Panc1 (cell line): ENCODE measurements around the gene ZNF492. TPM values are rescaled to one million over a fixed set of nuclear protein-coding genes. Genes with fewer than 3 reads are reported as not detected.

Source experiments
- ATAC-seq: fragments of 200-7000 bp; cut with Tn5 transposase; 2 replicates; pipeline ENCODE4 v1.9.1; 2020; ENCODE audit warnings: mild to moderate bottlenecking, moderate library complexity
- BruUV-seq: library from RNA; stranded (reverse); fragments of 400-500 nt; replicated peaks from 2 replicates; lab custom pipeline; 2021; lab: Mats Ljungman, UMichigan
- CTCF ChIA-PET: fragments of 300-600 bp; sonication (Branson Sonifier 250); formaldehyde crosslinking; loops from one replicate; lab custom pipeline; 2022; ENCODE audit warnings: antibody characterized with exemption; lab: Charles Lee
- POLR2A ChIA-PET: fragments of 300-600 bp; sonication (Branson Sonifier 250); formaldehyde crosslinking; loops from one replicate; lab custom pipeline; 2022; ENCODE audit warnings: antibody characterized with exemption; lab: Charles Lee
- DNase-seq: peaks from one replicate; pipeline ENCODE4 v3.0.0-alpha.2; 2010; ENCODE audit warnings: low read depth, low spot score
- H3K27ac ChIP-seq: 2 replicates; pipeline ENCODE4 v1.5.1; 2011; ENCODE audit warnings: mild to moderate bottlenecking, low read length, inconsistent platforms
- H3K27me3 ChIP-seq: fragments of 200-500 bp; sonication (Bioruptor generic); 2 replicates; pipeline ENCODE4 v1.6.0; 2014; ENCODE audit warnings: low read length, inconsistent platforms; ENCODE audit not compliant: control insufficient read depth, insufficient read depth
- H3K36me3 ChIP-seq: fragments of 200-500 bp; sonication (Bioruptor generic); 2 replicates; pipeline ENCODE4 v1.5.1; 2014; ENCODE audit warnings: inconsistent platforms, mild to moderate bottlenecking, low read length, moderate library complexity; ENCODE audit not compliant: control insufficient read depth, insufficient read depth
- H3K4me1 ChIP-seq: 2 replicates; pipeline ENCODE4 v1.5.1; 2011; ENCODE audit warnings: inconsistent platforms, mild to moderate bottlenecking, low read length, moderate library complexity; ENCODE audit not compliant: control insufficient read depth, insufficient read depth
- H3K4me3 ChIP-seq, 2 experiments: 2 replicates each; pipeline ENCODE4 v1.5.1; 2011 to 2012; ENCODE audit warnings: low read depth in 2 of 2, low read length in 2 of 2, mild to moderate bottlenecking in 2 of 2, inconsistent platforms in 1 of 2, moderate library complexity in 1 of 2
- H3K9me3 ChIP-seq: fragments of 200-500 bp; sonication (Bioruptor generic); 2 replicates; pipeline ENCODE4 v1.5.1; 2014; ENCODE audit warnings: low read depth, mild to moderate bottlenecking, inconsistent platforms, low read length, moderate library complexity; ENCODE audit not compliant: control insufficient read depth, insufficient read depth
- POLR2AphosphoS5 ChIP-seq: IDR thresholded peaks from 2 replicates; pipeline ENCODE4 v1.6.1; 2012; ENCODE audit warnings: mild to moderate bottlenecking, low read depth, low read length, moderate library complexity
- SIN3A ChIP-seq: IDR thresholded peaks from 2 replicates; pipeline ENCODE4 v1.6.1; 2012; ENCODE audit warnings: low read depth, mild to moderate bottlenecking, low read length, moderate library complexity, borderline replicate concordance; ENCODE audit not compliant: insufficient read depth
- TCF7L2 ChIP-seq: IDR thresholded peaks from 2 replicates; pipeline ENCODE4 v1.6.1; 2011; ENCODE audit warnings: mild to moderate bottlenecking, low read depth, low read length, inconsistent platforms
- in situ Hi-C: cut with HindIII; loops from 2 replicates; pipeline ENCODE4 v1.10.0; 2016; ENCODE audit warnings: low sequenced_read_pairs, low pct_unique_long_range_greater_than_20kb
- intact Hi-C: fragments of 100-400 bp; cut with micrococcal nuclease; formaldehyde crosslinking; loops from one replicate; pipeline ENCODE4 v1.10.0; 2022; ENCODE audit not compliant: unreplicated experiment
- total RNA-seq: library from RNA; stranded (reverse); gene quantifications from one replicate; pipeline ENCODE4 v1.2.1, GENCODE V29; 2021; ENCODE audit not compliant: unreplicated experiment
- TF ChIP-seq, protein P1 (sequence below): fragments of 450-650 bp; IDR thresholded peaks from 2 replicates; pipeline ENCODE4 v1.5.1; 2017; ENCODE audit warnings: mild to moderate bottlenecking
- TF ChIP-seq, protein P2 (sequence below), 2 experiments: IDR thresholded peaks; 2 replicates each; pipeline ENCODE4 v1.6.1; 2011 to 2012; ENCODE audit warnings: low read depth in 2 of 2, control low read depth in 1 of 2, low read length in 1 of 2, mild to moderate bottlenecking in 1 of 2, moderate library complexity in 1 of 2; ENCODE audit not compliant: insufficient read depth in 1 of 2

The ZNF492 gene
- total RNA-seq, 1 experiment from 2014 or later, result not detected

- TF ChIP-seq, protein P1, sequence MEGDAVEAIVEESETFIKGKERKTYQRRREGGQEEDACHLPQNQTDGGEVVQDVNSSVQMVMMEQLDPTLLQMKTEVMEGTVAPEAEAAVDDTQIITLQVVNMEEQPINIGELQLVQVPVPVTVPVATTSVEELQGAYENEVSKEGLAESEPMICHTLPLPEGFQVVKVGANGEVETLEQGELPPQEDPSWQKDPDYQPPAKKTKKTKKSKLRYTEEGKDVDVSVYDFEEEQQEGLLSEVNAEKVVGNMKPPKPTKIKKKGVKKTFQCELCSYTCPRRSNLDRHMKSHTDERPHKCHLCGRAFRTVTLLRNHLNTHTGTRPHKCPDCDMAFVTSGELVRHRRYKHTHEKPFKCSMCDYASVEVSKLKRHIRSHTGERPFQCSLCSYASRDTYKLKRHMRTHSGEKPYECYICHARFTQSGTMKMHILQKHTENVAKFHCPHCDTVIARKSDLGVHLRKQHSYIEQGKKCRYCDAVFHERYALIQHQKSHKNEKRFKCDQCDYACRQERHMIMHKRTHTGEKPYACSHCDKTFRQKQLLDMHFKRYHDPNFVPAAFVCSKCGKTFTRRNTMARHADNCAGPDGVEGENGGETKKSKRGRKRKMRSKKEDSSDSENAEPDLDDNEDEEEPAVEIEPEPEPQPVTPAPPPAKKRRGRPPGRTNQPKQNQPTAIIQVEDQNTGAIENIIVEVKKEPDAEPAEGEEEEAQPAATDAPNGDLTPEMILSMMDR, result no peak
- TF ChIP-seq, protein P2, sequence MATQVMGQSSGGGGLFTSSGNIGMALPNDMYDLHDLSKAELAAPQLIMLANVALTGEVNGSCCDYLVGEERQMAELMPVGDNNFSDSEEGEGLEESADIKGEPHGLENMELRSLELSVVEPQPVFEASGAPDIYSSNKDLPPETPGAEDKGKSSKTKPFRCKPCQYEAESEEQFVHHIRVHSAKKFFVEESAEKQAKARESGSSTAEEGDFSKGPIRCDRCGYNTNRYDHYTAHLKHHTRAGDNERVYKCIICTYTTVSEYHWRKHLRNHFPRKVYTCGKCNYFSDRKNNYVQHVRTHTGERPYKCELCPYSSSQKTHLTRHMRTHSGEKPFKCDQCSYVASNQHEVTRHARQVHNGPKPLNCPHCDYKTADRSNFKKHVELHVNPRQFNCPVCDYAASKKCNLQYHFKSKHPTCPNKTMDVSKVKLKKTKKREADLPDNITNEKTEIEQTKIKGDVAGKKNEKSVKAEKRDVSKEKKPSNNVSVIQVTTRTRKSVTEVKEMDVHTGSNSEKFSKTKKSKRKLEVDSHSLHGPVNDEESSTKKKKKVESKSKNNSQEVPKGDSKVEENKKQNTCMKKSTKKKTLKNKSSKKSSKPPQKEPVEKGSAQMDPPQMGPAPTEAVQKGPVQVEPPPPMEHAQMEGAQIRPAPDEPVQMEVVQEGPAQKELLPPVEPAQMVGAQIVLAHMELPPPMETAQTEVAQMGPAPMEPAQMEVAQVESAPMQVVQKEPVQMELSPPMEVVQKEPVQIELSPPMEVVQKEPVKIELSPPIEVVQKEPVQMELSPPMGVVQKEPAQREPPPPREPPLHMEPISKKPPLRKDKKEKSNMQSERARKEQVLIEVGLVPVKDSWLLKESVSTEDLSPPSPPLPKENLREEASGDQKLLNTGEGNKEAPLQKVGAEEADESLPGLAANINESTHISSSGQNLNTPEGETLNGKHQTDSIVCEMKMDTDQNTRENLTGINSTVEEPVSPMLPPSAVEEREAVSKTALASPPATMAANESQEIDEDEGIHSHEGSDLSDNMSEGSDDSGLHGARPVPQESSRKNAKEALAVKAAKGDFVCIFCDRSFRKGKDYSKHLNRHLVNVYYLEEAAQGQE (IDR thresholded peaks at IDR 0.05; ENCODE audit: insufficient read depth in 1 of 2, low read depth in 2 of 2, low read length in 1 of 2), result no peak
- no peak for TF ChIP-seq POLR2AphosphoS5
- TF ChIP-seq TCF7L2, result no peak
- TF ChIP-seq SIN3A, result no peak
- Histone ChIP-seq H3K9me3 (no peaks in the 10 kb centered on the region), H3K4me1 (no peaks in the 10 kb centered on the region), H3K27me3 (no peaks in the 10 kb centered on the region), H3K36me3 (no peaks in the 10 kb centered on the region), H3K27ac (no peak overlapping the region), H3K4me3 (no peak overlapping the region)
- no TSS peak for BruUV-seq
- DNase-seq, result no peak
- intact Hi-C loops (no loop called here), in situ Hi-C loops (no loop called here)
- ATAC-seq, result no peak
- POLR2A ChIA-PET, result no interaction called here
- CTCF ChIA-PET, result no interaction called here
These were observed 10.3 kb upstream of the ZNF492 start for GRCh38 chr19:22623841-22624221.

GRCh38 chr19:22625266-22626035 is 8.7 kb upstream of the ZNF492 start:
- TF ChIP-seq SIN3A (no peak), TCF7L2 (no peak), POLR2AphosphoS5 (no peak)
- TF ChIP-seq, protein P2 (IDR thresholded peaks at IDR 0.05; ENCODE audit: insufficient read depth in 1 of 2, low read depth in 2 of 2, low read length in 1 of 2), result no peak
- TF ChIP-seq, protein P1, result no peak
- intact Hi-C loops, result no loop called here
- DNase-seq (no peak), ATAC-seq (no peak)
- ChIA-PET CTCF (no interaction called here), POLR2A (no interaction called here)
- Histone ChIP-seq H3K27ac (no peak overlapping the region), H3K27me3 (no peaks in the 10 kb centered on the region), H3K36me3 (no peaks in the 10 kb centered on the region), H3K4me1 (no peaks in the 10 kb centered on the region), H3K9me3 (no peaks in the 10 kb centered on the region), H3K4me3 (no peak overlapping the region)
- in situ Hi-C loops, result no loop called here
- BruUV-seq, result no TSS peak
